AG09309 (cell line): ENCODE results near the gene CTNND2.

Source experiments
- DNase-seq: peaks from one replicate; pipeline ENCODE4 v3.0.0-alpha.2; 2010; ENCODE audit warnings: low read depth
- H3K4me3 ChIP-seq: 2 replicates; pipeline ENCODE4 v1.5.1; 2011; ENCODE audit warnings: mild to moderate bottlenecking, low read depth, low read length, moderate library complexity; ENCODE audit not compliant: control insufficient read depth
- CTCF ChIP-seq: IDR thresholded peaks from 2 replicates; pipeline ENCODE4 v1.5.1; 2011; ENCODE audit warnings: mild to moderate bottlenecking, low read depth, low read length, inconsistent platforms; ENCODE audit not compliant: insufficient read depth, control insufficient read depth; ENCODE audit errors: missing control alignments

CTNND2 gene

GRCh38 chr5:11121885-11122284 lies 782.4 kb downstream of the CTNND2 start:
- no peak for TF ChIP-seq CTCF
- DNase-seq: no peak
- no peak overlapping the region for H3K4me3 ChIP-seq

DNA sequence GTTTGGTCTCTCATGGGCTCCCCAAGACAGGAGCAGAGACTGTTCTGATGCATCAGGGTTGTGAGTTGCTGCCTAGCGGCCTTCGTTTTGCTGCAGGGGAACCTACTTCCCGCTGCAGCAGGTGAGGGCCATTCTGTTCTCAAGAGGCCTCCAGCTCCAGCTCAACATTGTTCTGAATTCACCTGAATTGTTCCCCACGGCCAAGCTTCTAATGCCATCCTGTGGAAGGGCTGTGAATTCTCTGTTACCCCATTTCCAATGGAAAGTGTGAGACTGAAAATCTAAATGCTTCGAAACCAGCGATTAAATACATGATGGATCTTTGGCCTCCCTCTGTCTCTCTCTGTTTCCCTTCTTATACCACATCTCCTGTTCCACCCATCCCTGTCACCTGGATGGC lies 794.1 kb downstream of the CTNND2 start:
- no peak for TF ChIP-seq CTCF
- DNase-seq: no peak
- H3K4me3 ChIP-seq: no peak overlapping the region

DNA sequence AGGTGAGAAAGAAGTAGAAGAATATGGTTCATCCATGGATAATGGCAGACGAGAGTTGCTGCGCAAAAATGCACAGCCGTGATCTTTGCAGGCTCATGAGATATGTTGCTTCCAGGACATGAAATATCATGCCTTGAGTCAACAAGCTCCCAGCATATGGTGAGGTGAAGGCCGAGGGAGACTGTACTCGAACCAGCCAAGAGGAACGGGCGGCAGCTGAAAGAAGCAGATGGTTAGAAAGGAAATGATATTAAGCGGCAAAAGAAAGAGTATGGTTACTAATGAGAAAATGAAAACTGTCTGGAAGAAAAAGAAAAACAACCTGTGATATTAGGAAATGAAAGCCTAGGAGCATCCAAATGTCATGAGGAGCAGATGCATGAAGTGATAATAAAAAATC lies 798.5 kb downstream of the CTNND2 start:
- TF ChIP-seq CTCF: no peak
- DNase-seq: no peak
- no peak overlapping the region for H3K4me3 ChIP-seq

DNA sequence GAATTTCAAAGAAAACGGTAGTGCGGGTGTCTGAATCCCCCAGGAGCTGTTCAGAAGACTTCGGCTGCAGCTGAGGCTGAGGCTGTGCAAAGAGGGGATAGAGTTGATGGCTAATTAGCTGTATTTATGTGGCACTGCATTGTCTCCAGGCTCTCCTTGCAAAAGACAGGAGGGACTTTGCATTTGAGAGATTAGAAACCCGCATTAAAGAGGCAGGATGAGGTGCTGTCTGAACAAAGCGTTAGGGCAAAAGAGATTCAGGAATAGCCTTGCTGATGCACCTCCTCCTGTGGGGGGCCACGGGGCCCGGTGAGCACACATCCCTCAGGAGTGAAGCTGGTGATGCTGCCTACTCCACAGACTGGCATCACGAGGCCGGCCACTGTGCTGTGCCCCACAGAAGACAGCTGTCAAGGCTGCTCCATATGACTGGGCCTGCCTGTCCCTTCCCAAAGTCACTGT lies 799.6 kb downstream of the CTNND2 start:
- TF ChIP-seq CTCF: no peak
- no peak for DNase-seq

DNA sequence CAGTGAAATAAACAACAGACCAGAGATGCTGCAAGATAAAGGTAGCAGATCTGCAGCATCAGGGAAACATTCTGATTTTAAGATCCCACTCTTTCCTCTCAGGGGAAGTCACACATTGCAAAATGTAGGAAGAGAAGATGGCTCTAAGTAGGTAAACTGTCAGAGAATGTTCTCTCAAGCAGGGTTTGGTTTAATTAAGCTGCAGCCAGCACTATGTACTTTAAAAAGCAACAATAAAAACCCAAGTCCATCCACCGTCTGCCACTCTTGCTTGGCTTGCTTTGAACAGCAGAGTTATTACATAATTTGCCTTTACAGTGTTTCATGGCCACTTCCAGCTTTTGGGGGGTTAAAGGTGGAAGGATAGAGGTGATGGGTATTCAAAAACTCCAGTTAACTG lies 800.0 kb downstream of the CTNND2 start:
- H3K4me3 ChIP-seq: no peak overlapping the region
- no peak for TF ChIP-seq CTCF
- DNase-seq: no peak

More for the DNA sequence above, 799.6 kb downstream of the CTNND2 start:
- H3K4me3 ChIP-seq: no peak overlapping the region

DNA sequence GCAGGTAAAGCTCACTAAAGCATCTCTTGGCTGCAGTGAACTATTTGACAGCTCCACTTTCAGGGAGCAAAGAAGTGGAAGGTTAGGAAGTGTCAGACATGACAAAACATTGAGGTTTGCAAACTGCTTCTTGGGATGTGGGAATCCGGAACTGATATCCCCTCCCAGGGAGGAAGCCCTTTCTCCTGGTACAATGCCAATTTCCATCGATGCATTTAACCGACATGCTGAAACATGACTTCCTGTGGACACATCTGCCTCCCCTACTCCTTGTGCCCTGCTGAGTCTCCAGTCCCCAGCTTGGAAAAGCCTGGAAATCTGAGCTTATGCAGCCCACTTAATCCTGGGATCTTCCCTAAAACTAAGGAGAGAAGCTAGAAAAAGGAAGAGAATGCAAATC lies 820.1 kb downstream of the CTNND2 start:
- no peak for TF ChIP-seq CTCF
- DNase-seq: no peak
- no peak overlapping the region for H3K4me3 ChIP-seq

DNA sequence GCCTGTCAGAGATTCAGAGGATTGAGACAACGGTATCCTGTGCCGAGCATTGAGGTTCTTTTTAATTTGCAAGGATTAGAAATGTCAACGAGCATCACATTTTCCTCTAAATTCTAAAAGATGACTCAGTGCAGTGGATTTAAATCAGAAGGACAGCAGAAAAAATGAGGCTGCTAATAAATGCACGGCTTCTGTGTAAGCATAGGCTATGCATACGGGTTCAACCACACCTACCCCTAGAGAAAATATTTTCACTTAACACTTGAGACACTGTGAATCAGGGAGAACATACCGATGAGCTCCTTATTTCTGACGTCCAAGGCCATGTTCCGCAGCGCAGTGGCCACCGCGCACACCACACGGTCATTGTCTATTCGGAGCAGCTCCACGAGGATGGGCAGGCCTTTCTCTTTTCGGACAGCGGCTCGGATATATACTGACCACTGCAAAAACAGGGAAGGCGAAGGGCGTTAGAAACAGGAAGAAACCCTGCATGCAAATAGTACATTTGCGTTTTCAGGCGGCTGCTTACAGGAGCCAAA lies 821.8 kb downstream of the CTNND2 start:
- no peak for TF ChIP-seq CTCF
- DNase-seq: no peak
- no peak overlapping the region for H3K4me3 ChIP-seq
